OCI-LY1 (cell line): ENCODE measurements around the gene PTPRD.

ENCODE experiments used
- EZH2 ChIP-seq: fragments of 200-600 bp; sonication (generic), shearing (Covaris generic); IDR thresholded peaks from 2 replicates; pipeline ENCODE4 v1.8.0; 2017; ENCODE audit warnings: borderline replicate concordance, mixed run types, mild to moderate bottlenecking, antibody characterized with exemption, low read length, moderate library complexity, mixed read lengths
- TF ChIP-seq, protein P1 (sequence below): fragments of 200-600 bp; sonication (generic), shearing (Covaris generic); IDR thresholded peaks from 2 replicates; pipeline ENCODE4 v1.5.1; 2017; ENCODE audit warnings: mild to moderate bottlenecking, antibody characterized with exemption, low read length, moderate library complexity, mixed read lengths

DNA sequence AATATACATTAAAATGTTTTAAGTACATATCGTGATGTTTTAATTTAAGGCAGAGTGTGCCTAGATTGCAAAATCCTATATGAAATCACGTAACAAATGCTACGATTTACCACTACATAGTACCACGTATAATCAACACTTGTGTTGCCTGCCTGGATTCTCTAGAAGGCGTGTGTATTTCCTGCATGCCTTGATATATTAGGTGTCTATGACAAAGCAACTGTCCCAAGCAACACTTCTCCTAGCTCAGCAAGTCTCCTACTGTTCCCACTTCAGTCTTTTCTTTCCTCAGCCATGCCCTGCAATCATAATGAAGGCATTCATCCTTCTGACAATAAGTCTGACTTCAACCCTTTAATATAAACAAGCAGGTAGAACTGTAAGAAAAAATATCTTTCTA, 89.6 kb downstream of the PTPRD start:
- TF ChIP-seq, protein P1, sequence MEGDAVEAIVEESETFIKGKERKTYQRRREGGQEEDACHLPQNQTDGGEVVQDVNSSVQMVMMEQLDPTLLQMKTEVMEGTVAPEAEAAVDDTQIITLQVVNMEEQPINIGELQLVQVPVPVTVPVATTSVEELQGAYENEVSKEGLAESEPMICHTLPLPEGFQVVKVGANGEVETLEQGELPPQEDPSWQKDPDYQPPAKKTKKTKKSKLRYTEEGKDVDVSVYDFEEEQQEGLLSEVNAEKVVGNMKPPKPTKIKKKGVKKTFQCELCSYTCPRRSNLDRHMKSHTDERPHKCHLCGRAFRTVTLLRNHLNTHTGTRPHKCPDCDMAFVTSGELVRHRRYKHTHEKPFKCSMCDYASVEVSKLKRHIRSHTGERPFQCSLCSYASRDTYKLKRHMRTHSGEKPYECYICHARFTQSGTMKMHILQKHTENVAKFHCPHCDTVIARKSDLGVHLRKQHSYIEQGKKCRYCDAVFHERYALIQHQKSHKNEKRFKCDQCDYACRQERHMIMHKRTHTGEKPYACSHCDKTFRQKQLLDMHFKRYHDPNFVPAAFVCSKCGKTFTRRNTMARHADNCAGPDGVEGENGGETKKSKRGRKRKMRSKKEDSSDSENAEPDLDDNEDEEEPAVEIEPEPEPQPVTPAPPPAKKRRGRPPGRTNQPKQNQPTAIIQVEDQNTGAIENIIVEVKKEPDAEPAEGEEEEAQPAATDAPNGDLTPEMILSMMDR = no peak
- TF ChIP-seq EZH2 = no peak
